IMR-90 (cell line): Measurements from ENCODE around the gene CLASP1. TPM values are rescaled to one million over a fixed set of nuclear protein-coding genes. Genes with fewer than 3 reads are reported as not detected.

Experiments
- ATAC-seq: fragments of 200-7000 bp; cut with Tn5 transposase; 2 replicates; pipeline ENCODE4 v1.9.1; 2020; ENCODE audit warnings: low read depth, mild to moderate bottlenecking, moderate library complexity
- BruUV-seq: library from RNA; stranded (reverse); fragments of 400-500 nt; replicated peaks from 2 replicates; lab custom pipeline; 2021; lab: Mats Ljungman, UMichigan
- CTCF ChIA-PET: fragments of 300-600 bp; formaldehyde crosslinking; extraction: SDS; loops from one replicate; lab custom pipeline; 2021; ENCODE audit warnings: antibody characterized with exemption; lab: Yijun Ruan, JAX
- POLR2A ChIA-PET: fragments of 300-600 bp; sonication (Branson Sonifier 250); formaldehyde crosslinking; loops from one replicate; lab custom pipeline; 2022; ENCODE audit warnings: antibody characterized with exemption; ENCODE audit not compliant: unreplicated experiment; lab: Charles Lee
- DNase-seq: peaks from one replicate; pipeline ENCODE4 v3.0.0; 2013
- H2AFZ ChIP-seq: replicated peaks from 2 replicates; pipeline ENCODE3; 2013; ENCODE audit warnings: low read length, mild to moderate bottlenecking; ENCODE audit not compliant: poor library complexity
- H2AK5ac ChIP-seq: 2 replicates; pipeline ENCODE4 v1.6.1; 2013; ENCODE audit warnings: low read depth, low read length, inconsistent platforms
- H2AK9ac ChIP-seq: replicated peaks from 2 replicates; pipeline ENCODE3; 2013; ENCODE audit warnings: mild to moderate bottlenecking, low read depth, low read length, moderate library complexity; ENCODE audit not compliant: poor library complexity
- H2BK120ac ChIP-seq: 2 replicates; pipeline ENCODE4 v1.6.1; 2013; ENCODE audit warnings: low read depth, low read length, inconsistent platforms
- H2BK15ac ChIP-seq: 3 replicates; pipeline ENCODE4 v1.6.1; 2013; ENCODE audit warnings: low read depth, low read length, inconsistent platforms
- H2BK20ac ChIP-seq: 2 replicates; pipeline ENCODE4 v1.6.1; 2013; ENCODE audit warnings: low read depth, mild to moderate bottlenecking, inconsistent platforms, low read length, moderate library complexity
- H2BK5ac ChIP-seq: 2 replicates; pipeline ENCODE4 v1.6.1; 2013; ENCODE audit warnings: mild to moderate bottlenecking, low read depth, low read length, inconsistent platforms; ENCODE audit not compliant: poor library complexity, severe bottlenecking
- H3K14ac ChIP-seq: replicated peaks from 2 replicates; pipeline ENCODE4 v1.6.1; 2013; ENCODE audit warnings: low read depth, low read length, inconsistent platforms
- H3K18ac ChIP-seq: 2 replicates; pipeline ENCODE4 v1.6.1; 2013; ENCODE audit warnings: low read depth, low read length, control low read depth
- H3K23ac ChIP-seq: 2 replicates; pipeline ENCODE4 v1.6.1; 2013; ENCODE audit warnings: low read depth, low read length, inconsistent platforms
- H3K27ac ChIP-seq: 2 replicates; pipeline ENCODE4 v1.5.1; 2013; ENCODE audit warnings: mild to moderate bottlenecking, control low read depth, low read length; ENCODE audit not compliant: insufficient read depth
- H3K27me3 ChIP-seq: 2 replicates; pipeline ENCODE4 v1.6.1; 2013; ENCODE audit warnings: low read length; ENCODE audit not compliant: control insufficient read depth, insufficient read depth
- H3K36me3 ChIP-seq: 2 replicates; pipeline ENCODE4 v1.6.1; 2013; ENCODE audit warnings: low read length, mixed read lengths; ENCODE audit not compliant: control insufficient read depth, insufficient read depth
- H3K4ac ChIP-seq: 2 replicates; pipeline ENCODE4 v1.6.1; 2013; ENCODE audit warnings: low read depth, low read length, inconsistent platforms
- H3K4me1 ChIP-seq: 2 replicates; pipeline ENCODE4 v1.6.1; 2013; ENCODE audit warnings: low read length, mixed read lengths; ENCODE audit not compliant: control insufficient read depth, insufficient read depth
- H3K4me2 ChIP-seq: 2 replicates; pipeline ENCODE4 v1.6.1; 2013; ENCODE audit warnings: low read depth, mild to moderate bottlenecking, control low read depth, low read length, moderate library complexity
- H3K4me3 ChIP-seq: 2 replicates; pipeline ENCODE4 v1.5.1; 2013; ENCODE audit warnings: low read depth, mild to moderate bottlenecking, control low read depth, low read length, moderate library complexity; ENCODE audit not compliant: insufficient read depth
- H3K56ac ChIP-seq: 2 replicates; pipeline ENCODE4 v1.6.1; 2013; ENCODE audit warnings: low read length, inconsistent platforms; ENCODE audit not compliant: insufficient read depth; ENCODE audit errors: extremely low read depth
- H3K79me1 ChIP-seq, 2 experiments: 2 replicates each; pipeline ENCODE4 v1.6.1; 2013; ENCODE audit warnings: low read length in 2 of 2, inconsistent platforms in 1 of 2, low read depth in 1 of 2
- H3K9ac ChIP-seq: 2 replicates; pipeline ENCODE4 v1.6.1; 2013; ENCODE audit warnings: low read depth, low read length, control low read depth
- H3K9me1 ChIP-seq: 2 replicates; pipeline ENCODE4 v1.6.1; 2013; ENCODE audit warnings: low read length, inconsistent platforms; ENCODE audit not compliant: insufficient read depth
- H3K9me3 ChIP-seq: 2 replicates; pipeline ENCODE4 v1.6.1; 2013; ENCODE audit warnings: low read length; ENCODE audit not compliant: control insufficient read depth, insufficient read depth
- H4K20me1 ChIP-seq: 2 replicates; pipeline ENCODE4 v1.6.1; 2013; ENCODE audit warnings: low read length, inconsistent platforms; ENCODE audit not compliant: insufficient read depth
- H4K5ac ChIP-seq: 2 replicates; pipeline ENCODE4 v1.6.1; 2013; ENCODE audit warnings: mild to moderate bottlenecking, low read depth, low read length, control low read depth
- H4K8ac ChIP-seq, 2 experiments: 2 replicates each; pipeline ENCODE4 v1.6.1; 2013; ENCODE audit warnings: low read depth in 2 of 2, low read length in 2 of 2, control low read depth in 1 of 2, inconsistent platforms in 1 of 2
- H4K91ac ChIP-seq: 2 replicates; pipeline ENCODE4 v1.6.1; 2013; ENCODE audit warnings: low read depth, low read length, inconsistent platforms; ENCODE audit not compliant: insufficient read depth
- BHLHE40 ChIP-seq: fragments of 150-350 bp; IDR thresholded peaks from 2 replicates; pipeline ENCODE4 v1.6.1; 2016; ENCODE audit warnings: mild to moderate bottlenecking, low read depth, low read length
- CHD1 ChIP-seq: IDR thresholded peaks from 2 replicates; pipeline ENCODE4 v1.6.1; 2012; ENCODE audit warnings: low read depth, low read length, improper control_type of control experiment
- ELK1 ChIP-seq: fragments of 150-350 bp; IDR thresholded peaks from 2 replicates; pipeline ENCODE4 v1.6.1; 2016; ENCODE audit warnings: low read depth, mild to moderate bottlenecking, low read length, moderate library complexity, borderline replicate concordance
- MAFK ChIP-seq: IDR thresholded peaks from 2 replicates; pipeline ENCODE4 v1.6.1; 2012; ENCODE audit warnings: low read depth, low read length, improper control_type of control experiment
- MAZ ChIP-seq: IDR thresholded peaks from 2 replicates; pipeline ENCODE4 v1.6.1; 2012; ENCODE audit warnings: low read depth, mild to moderate bottlenecking, low read length, improper control_type of control experiment, moderate library complexity, borderline replicate concordance
- NFE2L2 ChIP-seq: fragments of 150-350 bp; IDR thresholded peaks from 2 replicates; pipeline ENCODE4 v1.6.1; 2016; ENCODE audit warnings: low read depth, mild to moderate bottlenecking, low read length
- POLR2A ChIP-seq: IDR thresholded peaks from 2 replicates; pipeline ENCODE4 v1.6.1; 2012; ENCODE audit warnings: mild to moderate bottlenecking, low read depth, low read length
- RCOR1 ChIP-seq: IDR thresholded peaks from 2 replicates; pipeline ENCODE4 v1.6.1; 2012; ENCODE audit warnings: mild to moderate bottlenecking, low read length, improper control_type of control experiment; ENCODE audit not compliant: insufficient replicate concordance
- RFX5 ChIP-seq: IDR thresholded peaks from 2 replicates; pipeline ENCODE4 v1.8.0; 2012; ENCODE audit warnings: low read depth, mild to moderate bottlenecking, low read length, moderate library complexity
- SMC3 ChIP-seq: fragments of 150-350 bp; IDR thresholded peaks from 2 replicates; pipeline ENCODE4 v1.6.1; 2016; ENCODE audit warnings: low read depth, mild to moderate bottlenecking, antibody characterized with exemption, low read length, moderate library complexity
- USF2 ChIP-seq: fragments of 150-350 bp; IDR thresholded peaks from 2 replicates; pipeline ENCODE4 v1.6.1; 2017; ENCODE audit warnings: mild to moderate bottlenecking, antibody characterized with exemption, low read length, low read depth
- WGBS, 2 experiments: methylation state at CpG; one replicate each; pipeline versions ENCODE4 v1.1.5 to v1.1.7; 2013; ENCODE audit warnings: missing lambda C conversion rate in 2 of 2; ENCODE audit not compliant: insufficient read length in 1 of 2; ENCODE audit errors: extremely low coverage in 2 of 2; 5-methylcytosine and 5-hydroxymethylcytosine counted together
- dilution Hi-C: fragments of 300-500 bp; cut with HindIII; formaldehyde crosslinking; loops from one replicate; pipeline ENCODE4 v1.14.3; 2018; ENCODE audit warnings: low sequenced_read_pairs; ENCODE audit not compliant: unreplicated experiment
- in situ Hi-C: fragments of 300-500 bp; cut with MboI; formaldehyde crosslinking; loops from 3 replicates; pipeline ENCODE4 v1.14.3; 2019; ENCODE audit warnings: low sequenced_read_pairs, inconsistent platforms, mixed read lengths
- intact Hi-C: fragments of 100-400 bp; cut with micrococcal nuclease; formaldehyde crosslinking; loops from 2 replicates; pipeline ENCODE4 v1.10.0; 2022
- polyA plus RNA-seq, 3 experiments: library from polyadenylated mRNA; depleted of rRNA; stranded (reverse); fragments of >200 nt; gene quantifications; 2 replicates each; pipeline ENCODE4 v1.2.3, GENCODE V29; 2012; ENCODE audit warnings: low replicate concordance in 1 of 3
- total RNA-seq: library from RNA; depleted of rRNA; stranded (reverse); fragments of >200 nt; gene quantifications from 2 replicates; pipeline ENCODE4 v1.2.3, GENCODE V29; 2012

CLASP1 gene
- total and polyA plus RNA-seq, 2 of the 4 experiments (the other 2 are of a cell fraction) = 12.3 to 33.7 TPM

GRCh38 chr2:121490584-121491133 is 158.6 kb downstream of the CLASP1 start:
- H2BK20ac ChIP-seq = no peak overlapping the region
- BruUV-seq = no TSS peak
- no peak for ATAC-seq

More at GRCh38 chr2:121490584-121491133, 158.6 kb downstream of the CLASP1 start:
- Histone ChIP-seq H2BK15ac (no peak overlapping the region), H3K27me3 (no peaks in the 10 kb centered on the region), H4K8ac (no peak overlapping the region), H3K4me3 (no peak overlapping the region), H4K91ac (no peak overlapping the region), H3K18ac (no peak overlapping the region), H2AK5ac (no peak overlapping the region), H3K9ac (no peak overlapping the region), H2AK9ac (no peak overlapping the region), H3K56ac (no peak overlapping the region), H3K27ac (no peak overlapping the region), H2BK5ac (no peak overlapping the region), H3K23ac (no peak overlapping the region), H3K4me1 (peaks cover 4% of the 10 kb centered on the region), H3K9me1 (peaks cover 7% of the 10 kb centered on the region; the same call in 1 of the 2 replicates), H4K5ac (peak overlapping the region; percentile 17; the same call in 1 of the 2 replicates), H3K36me3 (no peaks in the 10 kb centered on the region), H2BK120ac (no peak overlapping the region), H4K20me1 (peaks cover 8% of the 10 kb centered on the region; the same call in 1 of the 2 replicates), H3K4ac (no peak overlapping the region), H3K4me2 (no peak overlapping the region), H3K14ac (no peak overlapping the region), H2AFZ (no peak overlapping the region), H3K79me1 (peaks cover 13 to 42% of the 10 kb centered on the region in 2 experiments), H3K9me3 (no peaks in the 10 kb centered on the region)
- in situ Hi-C loops = no loop called here
- no peak for TF ChIP-seq MAFK
- no peak for TF ChIP-seq ELK1
- no peak for TF ChIP-seq RCOR1
- TF ChIP-seq MAZ = no peak
- TF ChIP-seq CHD1 = no peak
- no peak for TF ChIP-seq POLR2A
- no peak for TF ChIP-seq NFE2L2
- TF ChIP-seq SMC3 = no peak
- no peak for TF ChIP-seq RFX5
- no peak for TF ChIP-seq USF2
- TF ChIP-seq BHLHE40 = no peak
- no peak for DNase-seq
- CTCF ChIA-PET = interaction anchor here (0.7 kb wide), 1 partner anchor 166 kb away, joined by 3 read pairs; no protein-coding TSS in a partner anchor
- intact Hi-C loops = no loop called here
- dilution Hi-C loops = no loop called here
- 100% methylated on average over 1 of the region's 3 CpGs; no CpG with 5 or more reads in 1 of the 2 experiments for WGBS, 2 experiments
- POLR2A ChIA-PET = no interaction called here
